GM12875 (cell line): ENCODE results near the gene FAM117A.

Experiments
- H3K4me3 ChIP-seq: one replicate; pipeline ENCODE4 v1.5.1; 2011; ENCODE audit warnings: low read depth, low read length, control low read depth
- TF ChIP-seq, protein P1 (sequence below): IDR thresholded peaks from 2 replicates; pipeline ENCODE4 v1.5.1; 2011; ENCODE audit warnings: low read depth, mild to moderate bottlenecking, control low read depth, inconsistent platforms, low read length, moderate library complexity, borderline replicate concordance; ENCODE audit not compliant: insufficient read depth

FAM117A gene

DNA sequence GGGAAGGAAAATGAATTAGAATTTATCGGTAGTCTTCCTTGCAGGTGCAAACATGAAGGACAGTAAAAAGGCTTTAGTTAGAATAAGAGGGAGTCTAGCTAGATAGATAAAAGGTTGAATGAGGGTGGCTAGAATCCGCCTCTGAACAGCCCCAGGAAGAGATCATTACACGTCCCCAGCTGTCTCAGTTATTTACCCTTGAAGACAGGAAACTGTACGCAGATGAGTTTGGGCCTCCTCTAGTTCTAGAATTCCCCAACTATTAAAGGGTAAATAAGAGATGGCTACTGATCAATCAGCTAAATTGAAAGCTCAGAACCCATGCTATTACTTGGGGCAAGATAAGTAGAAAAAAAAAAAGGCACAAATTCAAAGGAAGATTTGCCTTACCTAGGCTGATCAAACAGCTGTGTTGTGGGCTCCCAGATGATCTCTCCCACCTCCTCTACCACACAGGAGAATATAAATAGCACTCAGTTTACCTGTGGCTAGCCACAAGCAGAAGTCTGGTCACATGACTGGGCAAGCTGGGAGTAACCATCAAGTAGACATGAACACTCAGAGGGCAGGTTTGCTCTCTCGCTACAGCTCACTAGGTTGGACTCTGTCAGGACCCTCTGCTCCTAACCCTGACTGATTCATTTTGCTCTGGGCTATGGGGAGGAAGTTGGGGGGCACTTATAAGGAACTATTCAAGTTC lies 17.0 kb downstream of the FAM117A start:
- H3K4me3 ChIP-seq, result no peak overlapping the region
- TF ChIP-seq, protein P1, sequence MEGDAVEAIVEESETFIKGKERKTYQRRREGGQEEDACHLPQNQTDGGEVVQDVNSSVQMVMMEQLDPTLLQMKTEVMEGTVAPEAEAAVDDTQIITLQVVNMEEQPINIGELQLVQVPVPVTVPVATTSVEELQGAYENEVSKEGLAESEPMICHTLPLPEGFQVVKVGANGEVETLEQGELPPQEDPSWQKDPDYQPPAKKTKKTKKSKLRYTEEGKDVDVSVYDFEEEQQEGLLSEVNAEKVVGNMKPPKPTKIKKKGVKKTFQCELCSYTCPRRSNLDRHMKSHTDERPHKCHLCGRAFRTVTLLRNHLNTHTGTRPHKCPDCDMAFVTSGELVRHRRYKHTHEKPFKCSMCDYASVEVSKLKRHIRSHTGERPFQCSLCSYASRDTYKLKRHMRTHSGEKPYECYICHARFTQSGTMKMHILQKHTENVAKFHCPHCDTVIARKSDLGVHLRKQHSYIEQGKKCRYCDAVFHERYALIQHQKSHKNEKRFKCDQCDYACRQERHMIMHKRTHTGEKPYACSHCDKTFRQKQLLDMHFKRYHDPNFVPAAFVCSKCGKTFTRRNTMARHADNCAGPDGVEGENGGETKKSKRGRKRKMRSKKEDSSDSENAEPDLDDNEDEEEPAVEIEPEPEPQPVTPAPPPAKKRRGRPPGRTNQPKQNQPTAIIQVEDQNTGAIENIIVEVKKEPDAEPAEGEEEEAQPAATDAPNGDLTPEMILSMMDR, result no peak

DNA sequence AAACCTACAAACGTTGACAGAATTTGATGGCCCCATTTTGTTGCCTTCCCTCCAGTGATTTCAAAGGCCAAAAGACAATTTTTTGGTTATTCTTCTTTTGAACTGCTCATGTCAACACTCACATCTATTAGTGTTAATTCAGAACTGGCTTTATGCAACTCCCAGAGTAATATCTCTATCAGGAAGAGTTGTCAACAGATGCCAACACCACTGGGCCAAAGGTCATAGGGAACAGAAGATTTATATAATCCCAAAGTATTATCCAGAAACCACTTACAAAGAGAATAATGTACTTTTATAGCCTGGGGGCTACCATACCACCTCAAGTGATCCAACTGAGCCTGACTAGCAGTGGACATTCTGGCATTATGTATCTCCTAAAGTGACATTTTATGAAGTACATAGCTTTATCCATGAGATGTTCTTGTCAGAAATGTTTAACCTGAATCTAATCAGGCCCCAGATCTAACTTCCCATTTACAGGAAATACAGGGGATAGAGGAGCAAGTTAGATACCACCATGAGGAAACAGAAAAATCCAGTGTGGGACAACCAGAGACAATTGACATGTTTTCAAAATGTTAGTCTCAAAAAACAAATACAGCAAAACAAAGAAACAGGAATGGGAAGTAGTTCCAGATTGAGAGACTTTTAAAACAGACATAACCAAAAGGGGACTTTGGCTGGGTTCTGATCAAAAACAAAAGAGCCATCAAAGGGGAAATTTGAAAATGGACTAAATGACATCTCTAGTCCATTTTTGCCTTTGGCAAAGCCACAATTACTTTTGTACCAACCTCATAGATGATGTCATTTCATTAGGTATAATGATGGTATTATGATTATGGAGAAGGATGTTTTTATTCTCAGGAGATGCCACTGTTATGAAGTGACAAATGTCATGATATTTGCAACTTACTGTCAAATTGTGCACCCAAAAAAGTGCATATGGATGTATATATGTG lies 18.5 kb downstream of the FAM117A start:
- H3K4me3 ChIP-seq, result no peak overlapping the region
- TF ChIP-seq, protein P1, result no peak

DNA sequence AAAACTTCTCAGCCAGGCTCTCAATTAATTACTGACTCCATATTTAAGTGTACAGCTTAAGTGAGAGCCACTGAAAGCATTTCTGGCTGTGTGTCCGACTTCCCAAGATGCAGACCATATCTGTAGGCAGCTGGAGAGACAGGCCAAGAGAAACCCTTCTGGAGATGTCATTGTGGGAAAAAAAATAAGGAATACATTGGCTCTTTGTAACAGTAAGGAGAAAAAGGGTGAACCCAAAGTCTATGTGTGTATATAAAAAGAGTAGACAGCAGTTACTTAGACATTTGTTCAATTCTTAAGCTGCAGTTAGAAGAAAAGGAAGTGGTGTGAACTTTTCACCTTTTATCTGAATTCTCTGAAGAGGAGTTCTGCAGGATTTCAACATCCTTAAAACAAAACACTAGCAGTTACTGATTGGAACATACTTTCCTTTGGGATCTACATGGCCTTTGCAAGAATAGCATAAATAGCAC lies 21.7 kb downstream of the FAM117A start:
- TF ChIP-seq, protein P1, result no peak
- H3K4me3 ChIP-seq, result no peak overlapping the region

DNA sequence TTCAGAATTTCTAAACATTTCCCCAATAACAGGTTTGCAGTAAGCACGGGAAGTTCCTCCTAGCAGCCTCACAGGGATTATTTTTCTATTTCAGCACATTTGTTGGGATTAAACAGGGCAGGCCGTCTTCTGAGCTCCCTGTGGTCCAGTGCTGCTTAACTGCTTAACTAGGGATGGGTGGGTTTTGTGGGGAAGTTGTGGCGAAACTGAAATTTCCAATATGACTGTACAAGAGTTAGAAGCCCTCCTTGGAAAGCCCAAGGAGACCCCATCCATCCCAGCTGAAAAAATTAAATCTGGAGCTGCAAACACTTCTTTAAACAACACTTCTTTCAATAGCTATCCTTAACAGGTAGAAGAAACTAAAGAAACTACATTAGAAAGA lies 22.2 kb downstream of the FAM117A start:
- TF ChIP-seq, protein P1, result no peak
- no peak overlapping the region for H3K4me3 ChIP-seq

DNA sequence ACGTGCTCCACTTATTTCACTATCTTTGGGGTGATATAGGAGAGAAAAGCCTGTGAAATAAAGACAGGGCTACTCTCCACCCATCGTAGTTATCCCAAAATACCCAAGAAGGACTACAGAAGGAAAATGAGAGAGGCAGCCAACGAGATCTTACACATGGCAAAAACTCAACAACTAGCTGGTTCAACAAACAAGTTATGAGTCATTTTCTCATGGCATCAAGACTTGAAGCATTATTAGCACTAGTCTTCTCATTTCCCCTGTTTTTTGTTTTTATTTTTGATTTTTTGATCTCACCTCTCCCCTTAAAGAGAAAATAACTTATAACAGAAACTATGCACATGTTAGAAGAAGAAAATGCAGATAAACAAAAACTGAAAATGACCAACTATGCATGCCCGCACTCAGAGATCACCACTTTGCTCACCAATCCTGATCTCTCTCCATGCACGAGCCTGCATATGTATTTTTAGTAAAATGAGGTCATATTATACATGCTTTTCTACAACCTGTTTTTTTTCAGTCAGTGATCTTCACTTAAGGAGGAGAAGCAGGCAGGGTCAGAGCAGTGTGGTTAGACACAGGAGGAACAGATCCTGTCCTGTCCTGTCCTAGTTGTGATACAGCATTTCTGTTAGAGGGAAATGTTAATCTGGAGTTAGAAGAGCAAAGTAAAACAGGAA lies 22.8 kb downstream of the FAM117A start:
- TF ChIP-seq, protein P1, result no peak
- H3K4me3 ChIP-seq, result no peak overlapping the region

DNA sequence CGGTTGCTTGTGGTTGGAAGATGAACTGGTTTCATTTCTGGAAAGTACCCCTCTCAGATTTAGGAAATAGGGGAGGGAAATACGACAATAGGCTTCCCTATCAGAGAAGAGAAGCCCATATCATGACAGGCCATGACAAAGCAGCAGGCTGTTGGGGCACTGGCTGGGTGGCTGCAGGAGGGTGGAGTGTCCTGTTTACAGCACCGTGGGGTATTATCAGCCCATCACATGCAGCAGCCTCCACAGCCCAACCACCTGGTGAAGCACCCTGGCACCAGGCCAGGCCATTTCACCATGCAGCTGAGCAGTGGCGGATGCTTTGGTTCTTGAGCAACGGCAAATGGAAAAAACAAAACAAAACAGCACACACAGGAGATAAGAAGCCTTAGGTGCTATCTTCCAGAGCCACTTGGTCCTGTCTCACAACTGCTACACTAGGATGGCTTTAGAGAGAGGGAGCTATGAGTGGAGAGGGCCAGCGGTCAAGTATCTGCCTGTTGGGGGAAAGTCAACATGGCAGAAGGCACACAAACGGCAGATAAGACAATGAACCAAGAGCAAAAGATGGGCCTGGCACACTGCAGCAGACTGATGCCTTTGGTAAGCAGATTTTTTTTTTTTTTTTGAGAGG lies 24.2 kb downstream of the FAM117A start:
- TF ChIP-seq, protein P1, result no peak

More for the DNA sequence above, 24.2 kb downstream of the FAM117A start:
- H3K4me3 ChIP-seq, result no peak overlapping the region
